Prostate gland (tissue), 2 donors: ENCODE data around the gene MYBBP1A. TPM values are rescaled to one million over a fixed set of nuclear protein-coding genes. Genes with fewer than 3 reads are reported as not detected.

ENCODE experiments used
- DNase-seq: peaks from one replicate; pipeline ENCODE4 v3.0.0-alpha.2; 2019; ENCODE audit warnings: low spot score
- H3K27ac ChIP-seq, 2 donors: fragments of 200-600 bp; sonication (generic); 2 replicates each; pipeline ENCODE4 v1.5.1; 2017 to 2019
- H3K27me3 ChIP-seq: fragments of 200-600 bp; sonication (generic); replicated peaks from 2 replicates; pipeline ENCODE4 v1.5.1; 2019; ENCODE audit not compliant: insufficient read depth
- H3K36me3 ChIP-seq, 2 donors: fragments of 200-600 bp; sonication (generic); 1 replicate in 1 of 2; 2 replicates in 1 of 2; pipeline versions ENCODE4 v1.5.1 to v1.8.1; 2017 to 2019
- H3K4me1 ChIP-seq: fragments of 200-600 bp; sonication (generic); replicated peaks from 2 replicates; pipeline ENCODE4 v1.5.1; 2019
- H3K4me3 ChIP-seq, 2 donors: fragments of 200-600 bp; sonication (generic); 2 replicates each; pipeline ENCODE4 v1.5.1; 2017 to 2019
- H3K9me3 ChIP-seq: fragments of 200-600 bp; sonication (generic); 2 replicates; pipeline ENCODE4 v1.5.1; 2017
- POLR2A ChIP-seq: fragments of 450-650 bp; IDR thresholded peaks from one replicate; pipeline ENCODE4 v1.6.1; 2016; ENCODE audit warnings: antibody characterized with exemption, mild to moderate bottlenecking
- POLR2AphosphoS5 ChIP-seq: sonication (generic); formaldehyde crosslinking; IDR thresholded peaks from one replicate; pipeline ENCODE4 v1.6.1; 2017; ENCODE audit warnings: antibody characterized with exemption
- WGBS: methylation state at CpG from one replicate; pipeline ENCODE4 v1.1.5; 2018; 5-methylcytosine and 5-hydroxymethylcytosine counted together
- intact Hi-C: fragments of 100-400 bp; cut with DNase I; formaldehyde crosslinking; loops from one replicate; pipeline ENCODE4 v1.14.2; 2022
- total RNA-seq, 2 donors: library from RNA; depleted of rRNA; stranded (reverse); fragments of >200 nt; gene quantifications; one replicate each; pipeline ENCODE4 v1.1.0, GENCODE V29; 2016
- TF ChIP-seq, protein P1 (sequence below), 4 experiments: fragments of 200-600 bp in 2 of 4; fragments of 450-650 bp in 2 of 4; sonication (generic) in 2 of 4; IDR thresholded peaks; 1 replicate in 3 of 4; 2 replicates in 1 of 4; pipeline ENCODE4 v1.5.1; 2016 to 2019; ENCODE audit warnings: antibody characterized with exemption in 4 of 4, mild to moderate bottlenecking in 2 of 4, moderate library complexity in 2 of 4

Gene MYBBP1A
- total RNA-seq, 2 donors from 2014 or later, result 44.4 to 71.2 TPM

DNA sequence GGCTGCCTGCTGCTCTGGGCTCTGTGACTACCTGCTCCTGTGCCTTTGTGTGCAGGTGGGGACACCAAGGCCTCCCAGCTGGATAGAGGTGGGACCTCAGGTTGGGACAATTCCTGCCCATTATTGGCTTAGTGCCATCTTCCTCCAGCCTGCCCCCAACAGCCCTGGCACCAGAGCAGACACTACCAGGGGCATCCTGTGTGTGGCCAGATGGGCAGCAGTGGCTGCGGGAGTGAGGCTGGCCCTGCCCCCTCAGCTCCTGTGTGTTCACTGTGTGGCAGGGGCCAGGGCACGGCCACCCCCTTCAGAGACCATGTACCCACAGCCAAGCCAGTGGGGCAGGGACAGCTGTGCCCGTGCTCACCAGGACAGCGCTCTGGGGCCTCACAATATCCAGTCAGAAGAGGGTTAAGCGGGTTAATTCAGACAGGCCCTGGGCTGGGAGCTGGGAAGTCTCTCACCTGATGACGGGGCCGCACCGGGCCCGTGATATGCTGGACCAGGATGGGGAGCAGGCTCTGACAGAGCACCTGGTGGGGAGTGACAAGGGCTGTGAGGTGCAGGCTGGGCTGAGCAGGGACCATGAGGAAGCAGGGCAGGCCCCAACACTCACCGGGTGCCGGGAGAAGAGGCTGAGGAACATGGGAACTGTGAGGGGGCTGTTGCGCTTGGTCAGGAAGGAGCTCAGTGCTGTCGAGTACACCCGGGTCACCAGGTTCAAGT lies 13.0 kb downstream of the MYBBP1A start:
- H3K4me1 ChIP-seq, result no peaks in the 10 kb centered on the region
- no peak overlapping the region for H3K4me3 ChIP-seq
- TF ChIP-seq POLR2A (no peak), POLR2AphosphoS5 (no peak)
- TF ChIP-seq, protein P1, sequence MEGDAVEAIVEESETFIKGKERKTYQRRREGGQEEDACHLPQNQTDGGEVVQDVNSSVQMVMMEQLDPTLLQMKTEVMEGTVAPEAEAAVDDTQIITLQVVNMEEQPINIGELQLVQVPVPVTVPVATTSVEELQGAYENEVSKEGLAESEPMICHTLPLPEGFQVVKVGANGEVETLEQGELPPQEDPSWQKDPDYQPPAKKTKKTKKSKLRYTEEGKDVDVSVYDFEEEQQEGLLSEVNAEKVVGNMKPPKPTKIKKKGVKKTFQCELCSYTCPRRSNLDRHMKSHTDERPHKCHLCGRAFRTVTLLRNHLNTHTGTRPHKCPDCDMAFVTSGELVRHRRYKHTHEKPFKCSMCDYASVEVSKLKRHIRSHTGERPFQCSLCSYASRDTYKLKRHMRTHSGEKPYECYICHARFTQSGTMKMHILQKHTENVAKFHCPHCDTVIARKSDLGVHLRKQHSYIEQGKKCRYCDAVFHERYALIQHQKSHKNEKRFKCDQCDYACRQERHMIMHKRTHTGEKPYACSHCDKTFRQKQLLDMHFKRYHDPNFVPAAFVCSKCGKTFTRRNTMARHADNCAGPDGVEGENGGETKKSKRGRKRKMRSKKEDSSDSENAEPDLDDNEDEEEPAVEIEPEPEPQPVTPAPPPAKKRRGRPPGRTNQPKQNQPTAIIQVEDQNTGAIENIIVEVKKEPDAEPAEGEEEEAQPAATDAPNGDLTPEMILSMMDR (IDR thresholded peaks at IDR 0.05), result no peak
- intact Hi-C loops, result no loop called here
- 96% methylated on average over 14 of the region's 14 CpGs for WGBS
- peaks cover 0 to 14% of the 10 kb centered on the region in 2 donors for H3K36me3 ChIP-seq
- no peaks in the 10 kb centered on the region for H3K27me3 ChIP-seq
- DNase-seq, result no peak
- H3K27ac ChIP-seq, result no peak overlapping the region
- no peaks in the 10 kb centered on the region for H3K9me3 ChIP-seq

- Histone ChIP-seq H3K4me1 (no peaks in the 10 kb centered on the region), H3K9me3 (no peaks in the 10 kb centered on the region), H3K27me3 (no peaks in the 10 kb centered on the region), H3K27ac (no peak overlapping the region), H3K4me3 (no peak overlapping the region), H3K36me3 (peaks cover 0 to 14% of the 10 kb centered on the region in 2 donors)
- WGBS, result 79% methylated on average over 26 of the region's 29 CpGs
- no peak for DNase-seq
- intact Hi-C loops, result no loop called here
- TF ChIP-seq POLR2AphosphoS5, result no peak
- TF ChIP-seq, protein P1 (IDR thresholded peaks at IDR 0.05), result no peak
- TF ChIP-seq POLR2A, result no peak
These were observed 13.7 kb downstream of the MYBBP1A start for GRCh38 chr17:4541328-4542002.

GRCh38 chr17:4540687-4541327 lies 14.4 kb downstream of the MYBBP1A start:
- peaks cover 0 to 14% of the 10 kb centered on the region in 2 donors for H3K36me3 ChIP-seq
- TF ChIP-seq POLR2AphosphoS5 (no peak), POLR2A (no peak)
- TF ChIP-seq, protein P1 (IDR thresholded peaks at IDR 0.05), result no peak
- intact Hi-C loops, result no loop called here
- H3K4me1 ChIP-seq, result no peaks in the 10 kb centered on the region
- no peak overlapping the region for H3K4me3 ChIP-seq
- DNase-seq, result no peak
- H3K27ac ChIP-seq, result no peak overlapping the region
- no peaks in the 10 kb centered on the region for H3K27me3 ChIP-seq
- H3K9me3 ChIP-seq, result no peaks in the 10 kb centered on the region
- 76% methylated on average over 15 of the region's 15 CpGs for WGBS

GRCh38 chr17:4540224-4540651 lies 14.9 kb downstream of the MYBBP1A start:
- TF ChIP-seq POLR2AphosphoS5, result no peak
- no peak for TF ChIP-seq POLR2A
- TF ChIP-seq, protein P1 (IDR thresholded peaks at IDR 0.05), result no peak
- WGBS, result 62% methylated on average over 8 of the region's 14 CpGs
- intact Hi-C loops, result no loop called here
- H3K4me3 ChIP-seq, result no peak overlapping the region
- no peaks in the 10 kb centered on the region for H3K9me3 ChIP-seq
- DNase-seq, result no peak
- no peaks in the 10 kb centered on the region for H3K4me1 ChIP-seq
- no peaks in the 10 kb centered on the region for H3K27me3 ChIP-seq
- peaks cover 0 to 14% of the 10 kb centered on the region in 2 donors for H3K36me3 ChIP-seq
- no peak overlapping the region for H3K27ac ChIP-seq
